Measurements from ENCODE around the gene ECHDC3.
A peak's percentile ranks its signal among the peaks of the same experiment; 100 is the strongest.
"Not testable (repeated sequence)": the region's sequence is repeated elsewhere in the genome, so short reads cannot be mapped to it uniquely, and the experiment has no call there.

The ECHDC3 gene, protein sequence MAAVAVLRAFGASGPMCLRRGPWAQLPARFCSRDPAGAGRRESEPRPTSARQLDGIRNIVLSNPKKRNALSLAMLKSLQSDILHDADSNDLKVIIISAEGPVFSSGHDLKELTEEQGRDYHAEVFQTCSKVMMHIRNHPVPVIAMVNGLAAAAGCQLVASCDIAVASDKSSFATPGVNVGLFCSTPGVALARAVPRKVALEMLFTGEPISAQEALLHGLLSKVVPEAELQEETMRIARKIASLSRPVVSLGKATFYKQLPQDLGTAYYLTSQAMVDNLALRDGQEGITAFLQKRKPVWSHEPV
- 0.37 to 1.4 (median 0.58) reads per million in 4 experiments for total RNA-seq

DNA sequence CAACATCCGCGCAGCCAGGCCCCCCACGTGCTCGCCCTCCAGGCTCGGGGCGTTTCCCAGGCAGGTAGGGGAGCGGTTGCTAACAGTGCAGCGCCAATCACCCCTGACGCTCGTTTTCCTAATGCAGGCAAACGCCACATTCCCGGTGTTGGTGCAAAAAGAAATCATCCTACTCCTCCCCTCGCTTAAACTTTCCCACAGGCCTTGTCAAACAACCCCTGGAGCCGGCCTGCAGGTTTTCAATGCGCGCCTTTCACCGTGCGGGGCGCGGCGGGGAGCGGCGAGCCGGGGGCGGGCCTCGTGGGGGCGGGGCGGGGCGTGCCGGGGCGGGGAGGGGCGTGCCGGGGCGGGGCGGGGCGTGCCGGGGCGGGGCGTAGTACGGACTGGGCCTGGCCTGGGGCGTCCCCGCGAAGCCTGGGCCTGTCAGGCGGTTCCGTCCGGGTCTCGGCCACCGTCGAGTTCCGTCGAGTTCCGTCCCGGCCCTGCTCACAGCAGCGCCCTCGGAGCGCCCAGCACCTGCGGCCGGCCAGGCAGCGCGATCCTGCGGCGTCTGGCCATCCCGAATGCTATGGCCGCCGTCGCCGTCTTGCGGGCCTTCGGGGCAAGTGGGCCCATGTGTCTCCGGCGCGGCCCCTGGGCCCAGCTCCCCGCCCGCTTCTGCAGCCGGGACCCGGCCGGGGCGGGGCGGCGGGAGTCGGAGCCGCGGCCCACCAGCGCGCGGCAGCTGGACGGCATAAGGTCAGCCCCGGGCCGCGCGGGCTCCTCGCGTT, at the start of gene ECHDC3:
ECHDC3 (plus strand) TSS at position 374 of the 770 bp plus-strand sequence; CDS start at position 569, 195 bp downstream.
- peak; percentile 52 for DNase-seq

DNA sequence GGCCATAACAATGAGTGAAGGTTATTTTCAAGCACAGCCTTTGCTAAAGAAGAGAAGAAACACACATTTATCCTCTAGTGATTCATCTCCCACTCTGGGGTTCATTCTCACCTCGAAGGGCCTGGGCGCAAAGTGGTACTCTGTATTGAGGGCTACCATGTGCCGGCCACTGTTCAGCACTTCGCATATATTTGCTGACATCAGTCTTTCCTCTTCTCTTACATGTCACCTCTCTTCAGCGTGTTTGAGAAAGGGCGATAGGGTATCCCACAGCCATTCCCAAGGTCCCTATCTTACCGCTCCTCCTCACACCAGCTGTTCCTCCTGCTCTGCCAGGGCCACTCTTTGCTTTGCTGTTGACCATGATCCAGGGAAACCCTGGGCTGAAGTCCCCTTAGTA, 48.8 kb upstream of the ECHDC3 start:
- DNase-seq: no peak

DNA sequence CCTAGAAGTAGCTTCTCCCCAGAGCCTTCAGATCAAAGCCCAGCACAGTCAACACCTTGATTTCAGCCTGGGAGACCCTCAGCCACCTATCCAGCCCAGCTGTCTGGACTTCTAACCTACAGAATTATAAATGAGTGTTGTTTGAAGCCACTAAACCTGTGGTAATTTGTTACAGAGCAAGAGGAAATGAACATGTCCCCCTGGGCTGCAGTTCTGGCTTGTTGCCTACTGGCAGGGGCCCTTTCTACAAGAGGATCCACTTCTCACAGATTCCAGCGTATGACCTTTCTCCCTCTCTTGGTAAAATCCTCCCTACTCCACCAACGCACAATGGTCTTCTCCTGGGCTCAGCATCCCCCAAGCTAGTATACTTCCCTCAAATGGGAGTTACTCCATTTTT, 46.4 kb upstream of the ECHDC3 start:
- DNase-seq: no peak

DNA sequence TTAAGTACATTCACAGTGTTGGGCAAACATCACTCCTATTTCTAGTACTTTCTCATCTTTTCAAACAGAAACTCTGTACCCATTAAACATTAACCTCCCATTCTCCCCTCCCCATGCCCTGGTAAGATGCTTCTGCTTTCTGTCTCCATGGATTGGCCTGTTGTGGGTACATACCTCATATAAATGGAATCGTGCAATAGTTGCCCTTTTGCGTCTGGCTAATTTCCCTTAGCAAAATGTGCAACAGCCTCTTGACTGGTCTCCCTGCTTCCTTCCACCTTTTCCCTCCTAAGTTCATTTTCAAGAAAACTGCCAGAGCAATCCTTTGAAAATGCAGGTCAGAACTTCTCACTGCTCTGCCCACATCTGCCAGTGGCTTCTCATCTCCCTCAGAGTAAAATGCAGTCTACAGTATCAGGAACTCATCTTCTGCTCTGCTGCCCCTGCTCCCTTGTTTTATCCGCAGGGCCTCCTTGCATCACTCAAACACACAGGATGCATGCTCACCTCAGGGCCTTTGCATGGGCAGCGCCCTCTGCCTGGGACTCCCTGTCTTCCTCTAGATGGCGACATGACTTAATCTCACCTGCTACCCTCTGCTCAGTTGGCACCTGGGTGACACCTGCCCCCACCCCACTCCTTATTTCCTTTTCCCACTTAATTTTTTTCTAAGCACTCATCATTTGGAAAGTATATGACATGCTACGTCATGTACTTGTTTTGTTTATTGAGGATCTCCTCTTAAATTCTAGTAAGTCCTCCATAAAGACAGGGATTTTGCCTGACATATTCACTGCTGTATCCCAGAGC, 44.3 kb upstream of the ECHDC3 start:
- DNase-seq: no peak

DNA sequence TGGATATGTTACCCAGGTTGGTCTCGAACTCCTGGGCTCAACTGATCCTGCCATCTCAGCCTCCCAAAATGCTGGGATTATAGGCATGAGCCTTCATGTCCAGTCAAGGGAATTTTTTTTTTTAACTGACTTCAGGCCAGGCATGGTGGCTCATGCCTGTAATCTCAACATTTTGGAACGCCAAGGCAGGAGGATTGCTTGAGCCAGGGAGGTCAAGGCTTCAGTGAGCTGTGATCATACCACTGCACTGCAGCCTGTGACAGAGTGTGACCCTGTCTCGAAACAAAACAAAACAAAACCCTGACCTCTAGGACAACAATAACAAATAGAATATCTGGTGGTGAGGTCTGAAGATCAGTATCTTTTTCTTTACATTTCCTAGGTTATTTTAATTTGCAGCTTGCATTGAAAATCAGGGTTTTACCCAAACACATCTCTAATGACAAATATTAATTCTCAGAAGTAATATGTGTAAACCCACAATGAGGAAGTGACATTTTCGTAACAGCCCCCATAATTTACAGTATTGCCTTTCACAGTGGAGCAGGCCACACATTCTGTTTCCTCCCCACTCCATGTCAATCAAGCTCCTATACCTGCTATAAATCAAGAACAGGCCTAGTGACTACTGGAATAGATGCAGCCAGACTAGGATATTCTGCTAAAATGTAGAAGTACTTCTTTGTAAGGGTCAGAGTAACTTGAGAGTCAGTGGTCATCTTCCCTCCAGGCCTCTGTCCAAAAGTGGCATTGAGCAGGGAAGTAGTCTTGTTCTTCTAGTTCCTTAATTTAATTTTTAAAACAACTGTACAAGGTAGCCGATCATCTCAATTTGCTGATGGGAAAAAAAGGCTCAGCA, 43.3 kb upstream of the ECHDC3 start:
- DNase-seq: no peak

DNA sequence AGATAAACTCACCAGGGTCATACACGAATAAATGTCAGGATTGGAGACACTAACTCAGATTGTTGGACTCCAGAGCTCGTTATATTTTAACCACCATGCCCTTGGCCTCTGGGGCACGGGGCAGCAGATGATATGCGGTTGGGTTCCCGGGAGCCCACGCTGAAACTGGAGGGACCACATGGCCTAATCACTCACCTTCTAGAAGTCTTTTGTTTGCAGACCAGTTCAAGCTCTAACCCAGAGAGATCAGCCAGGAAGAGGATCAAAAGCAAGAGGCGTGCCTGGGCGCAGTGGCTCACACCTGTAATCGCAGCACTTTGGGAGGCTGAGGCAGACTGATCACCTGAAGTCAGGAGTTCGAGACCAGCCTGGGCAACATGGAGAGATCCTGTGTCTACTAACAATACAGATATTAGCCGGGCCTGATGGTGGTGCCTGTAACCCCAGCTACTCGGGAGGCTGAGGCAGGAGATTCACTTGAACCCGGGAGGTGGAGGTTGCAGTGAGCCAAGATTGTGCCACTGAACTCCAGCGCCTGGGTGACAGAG, 42.6 kb upstream of the ECHDC3 start:
- no peak for DNase-seq

DNA sequence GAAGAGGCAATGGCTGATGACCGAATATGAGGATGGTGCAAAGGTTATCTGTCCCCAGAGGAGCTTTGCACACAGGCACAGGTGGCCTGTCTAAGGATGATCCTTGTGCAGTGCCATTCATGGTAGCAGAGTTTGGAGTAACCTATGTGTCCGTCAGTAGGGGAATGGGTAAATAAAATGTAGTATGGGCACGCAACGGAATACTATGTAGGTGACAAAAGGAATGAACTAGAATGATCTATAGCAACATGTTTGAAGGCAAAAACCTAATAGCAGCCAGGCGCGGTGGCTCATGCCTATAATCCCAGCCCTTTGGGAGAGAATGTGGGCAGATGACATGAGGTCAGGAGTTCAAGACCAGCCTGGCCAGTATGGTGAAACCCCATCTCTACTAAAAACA, 41.6 kb upstream of the ECHDC3 start:
- no peak for DNase-seq

DNA sequence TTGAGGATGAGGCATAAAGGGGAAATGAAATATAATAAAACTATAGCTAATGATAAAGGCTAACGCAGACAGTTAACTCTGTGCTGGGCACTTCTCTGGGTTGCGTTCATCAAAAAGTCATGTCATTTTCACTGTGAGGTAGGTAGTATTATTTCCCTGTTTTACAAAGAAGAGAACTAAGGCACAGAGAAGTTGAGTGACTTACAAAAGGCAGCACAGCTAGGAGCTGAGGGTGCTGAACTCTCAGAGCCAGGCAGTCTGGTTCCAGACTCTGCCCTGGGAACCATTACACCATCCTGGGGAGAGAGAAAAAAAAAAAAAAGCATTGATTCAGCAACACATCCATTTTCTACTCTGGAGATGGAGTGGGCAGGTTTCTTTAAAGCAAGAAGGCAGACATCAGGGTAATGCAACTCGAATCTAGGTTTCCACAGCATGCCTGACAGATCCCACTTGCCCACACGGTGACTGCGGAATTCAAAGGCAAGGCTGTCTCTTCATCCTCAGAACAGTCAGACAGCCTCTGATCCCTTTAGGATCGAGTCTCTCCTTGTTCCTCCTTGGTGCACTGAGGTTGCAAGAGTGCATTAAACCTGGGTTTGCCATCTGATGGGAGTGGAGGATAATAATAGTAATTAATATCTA, 40.6 kb upstream of the ECHDC3 start:
- no peak for DNase-seq

DNA sequence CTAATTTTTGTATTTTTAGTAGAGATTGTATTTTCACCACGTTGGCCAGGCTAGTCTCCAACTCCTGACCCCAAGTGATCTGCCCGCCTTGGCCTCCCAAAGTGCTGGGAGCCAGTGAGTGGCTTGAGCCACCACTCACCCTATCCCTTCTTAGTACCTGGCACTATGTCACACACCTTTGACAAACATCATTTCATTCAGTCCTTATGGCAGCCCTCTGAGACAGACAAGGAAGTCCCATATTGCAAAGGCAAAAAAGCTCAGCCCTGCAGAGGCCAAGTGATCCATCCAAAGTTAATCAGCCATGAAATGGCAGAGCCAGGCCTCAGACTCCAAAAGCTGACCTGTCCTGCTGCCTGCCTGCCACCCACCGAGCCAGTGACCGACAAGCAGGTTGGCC, 39.9 kb upstream of the ECHDC3 start:
- DNase-seq: no peak

DNA sequence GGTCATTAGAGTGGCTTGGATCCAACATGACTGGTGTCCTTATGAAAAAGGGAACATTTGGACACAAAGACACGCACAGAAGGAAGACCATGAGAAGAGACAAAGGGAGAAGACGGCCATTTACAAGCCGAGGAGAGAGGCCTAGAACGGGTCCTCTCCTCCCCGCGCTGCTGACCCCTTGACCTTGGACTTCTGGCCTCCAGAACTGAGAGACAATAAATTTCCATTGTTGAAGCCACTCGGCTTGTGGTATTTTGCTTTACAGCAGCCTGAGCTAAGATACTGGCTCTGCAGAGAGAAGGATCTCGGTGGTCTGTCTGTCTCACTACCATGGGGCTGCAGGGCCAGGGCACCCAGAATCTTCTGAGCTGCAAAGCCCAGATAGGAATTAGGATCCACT, 38.1 kb upstream of the ECHDC3 start:
- no peak for DNase-seq

DNA sequence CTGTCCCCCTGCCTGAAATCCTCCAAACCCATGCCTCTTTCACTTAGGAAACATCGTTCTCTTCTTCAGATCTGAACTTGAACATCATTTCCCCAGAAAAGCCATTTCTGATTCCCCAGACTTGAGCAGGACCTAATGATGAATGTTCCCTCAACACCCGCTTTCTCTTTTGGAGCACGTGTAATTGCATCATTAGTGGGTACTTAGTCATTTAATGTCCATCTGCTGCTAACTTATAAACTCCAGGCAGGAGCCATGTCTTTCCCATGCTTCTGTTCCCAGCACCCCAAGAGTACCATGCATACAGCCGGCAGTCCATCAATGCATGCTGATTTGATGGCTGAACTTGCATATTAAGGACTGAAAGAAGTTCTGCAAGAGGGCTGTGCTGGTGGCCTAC, 36.5 kb upstream of the ECHDC3 start:
- DNase-seq: no peak

DNA sequence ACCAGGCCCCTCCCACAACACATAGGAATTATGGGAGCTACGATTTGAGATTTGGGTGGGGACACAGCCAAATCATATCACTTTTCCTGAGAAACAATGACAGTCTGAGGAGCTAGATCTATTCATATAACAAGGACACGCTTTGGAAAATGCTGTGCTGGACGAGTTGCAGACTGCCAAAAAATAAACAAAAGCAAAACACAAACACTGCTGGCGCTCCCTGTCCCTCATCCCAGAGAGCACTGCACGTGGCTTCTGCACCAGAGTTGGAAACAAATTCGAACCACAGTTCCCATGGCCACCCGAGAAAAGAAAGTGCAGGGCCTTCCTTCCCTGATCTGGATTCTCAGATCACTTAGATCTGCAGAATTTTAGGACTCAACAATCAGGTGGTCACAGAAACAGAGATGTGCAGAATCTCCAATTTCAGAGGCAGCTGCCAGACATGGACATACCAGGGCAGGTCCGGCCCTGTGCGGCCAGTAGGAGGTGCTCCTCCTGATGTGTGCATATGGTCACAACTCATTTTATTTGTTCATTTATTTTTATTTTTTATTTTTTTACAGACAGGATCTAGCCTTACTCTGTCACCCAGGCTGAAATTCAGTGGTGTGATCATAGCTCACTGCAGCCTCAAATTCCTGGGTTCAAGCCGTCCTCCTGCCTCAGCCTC, 35.2 kb upstream of the ECHDC3 start:
- no peak for DNase-seq

DNA sequence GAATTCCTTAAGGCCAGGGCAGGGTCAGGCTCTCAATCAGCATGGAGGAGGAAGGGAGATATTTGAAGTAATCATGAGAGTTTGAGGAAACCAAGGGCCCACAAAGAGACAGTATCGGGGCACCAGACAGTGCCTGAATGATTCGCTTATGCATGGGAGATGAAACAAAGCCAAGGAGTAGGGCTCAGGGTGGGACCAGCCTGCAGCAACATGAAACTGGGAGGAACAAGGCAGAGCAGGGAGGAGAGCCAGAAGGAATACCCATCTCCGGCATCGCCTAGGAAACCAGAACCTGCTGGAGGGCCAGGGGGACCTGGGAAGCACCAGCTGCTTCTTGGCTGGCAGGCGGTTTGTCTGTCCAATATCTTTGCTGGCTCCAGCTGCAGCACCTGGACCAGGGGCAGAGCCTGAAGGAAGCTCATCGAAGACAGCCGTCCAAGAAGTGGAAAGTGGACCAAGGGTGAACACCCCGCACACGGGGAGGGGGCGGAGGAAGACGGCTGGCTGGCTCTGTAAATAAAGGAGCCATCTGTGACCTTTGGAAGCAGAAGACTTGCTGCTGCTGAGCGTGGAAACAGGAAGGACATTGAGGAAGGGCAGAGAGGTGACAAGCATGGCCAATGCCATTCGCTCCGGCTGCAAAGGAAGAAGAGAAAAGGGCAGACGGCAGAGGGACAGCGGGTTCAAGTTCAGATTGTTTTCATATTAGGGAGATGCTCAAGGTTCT, 34.4 kb upstream of the ECHDC3 start:
- no peak for DNase-seq

DNA sequence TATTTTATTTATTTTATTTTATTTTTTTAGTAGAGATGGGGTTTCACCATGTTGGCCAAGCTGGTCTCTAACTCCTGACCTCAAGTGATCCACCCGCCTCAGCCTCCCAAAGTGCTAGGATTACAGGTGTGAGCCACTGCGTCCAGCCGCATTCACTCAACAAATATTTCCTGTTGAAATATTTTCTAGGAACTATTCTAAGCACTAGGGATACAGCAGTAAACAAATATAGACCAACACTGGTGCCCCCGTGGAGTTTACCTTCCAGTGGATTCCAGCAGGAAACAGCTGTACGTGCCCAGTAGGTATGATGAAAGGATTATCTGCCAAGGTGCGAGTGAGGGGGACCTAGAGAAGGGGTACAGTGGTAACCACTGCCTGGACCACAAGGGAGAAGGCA, 33.4 kb upstream of the ECHDC3 start:
- not testable (repeated sequence) for DNase-seq

DNA sequence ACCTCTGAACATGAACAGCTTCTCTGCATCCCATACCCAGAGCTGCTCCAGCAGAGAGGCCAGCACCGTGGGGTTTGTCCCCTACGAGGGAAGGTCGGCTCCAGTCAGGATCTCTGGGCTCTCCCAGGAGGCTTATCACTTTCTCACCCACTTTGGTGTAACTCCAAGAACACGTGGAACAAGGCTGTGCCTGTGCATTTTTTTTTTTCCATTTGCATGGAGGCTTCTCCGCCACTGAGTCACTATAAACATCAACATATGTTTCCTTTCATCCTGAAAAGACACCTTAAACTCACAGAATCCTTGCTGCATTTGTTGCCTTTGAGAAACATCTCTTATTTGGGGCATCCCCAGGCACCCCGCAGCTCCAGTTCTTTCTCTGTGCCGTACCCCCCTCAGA, 29.4 kb upstream of the ECHDC3 start:
- DNase-seq: no peak

DNA sequence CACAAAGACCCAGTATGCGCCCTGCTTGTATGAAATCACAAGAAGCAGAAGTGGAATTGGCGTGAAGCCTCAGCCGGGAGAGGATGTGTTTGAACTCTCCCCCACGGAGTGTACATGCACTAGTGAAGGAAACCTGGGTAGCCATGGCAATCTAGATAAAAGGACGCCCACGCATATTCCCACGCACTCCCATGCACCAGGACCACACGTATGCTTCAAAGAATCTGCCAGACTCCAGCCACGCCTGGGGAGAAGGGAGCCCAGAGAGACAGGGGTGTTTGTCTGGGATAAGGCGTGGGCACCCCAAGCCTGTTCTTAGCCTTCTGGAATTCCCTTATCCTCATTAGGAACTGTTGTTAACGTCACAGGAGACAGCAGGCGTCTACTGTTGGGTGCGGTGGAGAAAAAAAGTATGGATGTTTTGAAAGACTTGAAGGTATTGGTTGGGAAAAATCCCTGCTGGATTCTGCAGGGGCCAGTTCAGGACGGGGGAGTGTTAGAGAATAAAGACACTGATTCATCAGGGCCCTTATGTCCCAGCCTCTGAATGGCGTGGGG, 28.9 kb upstream of the ECHDC3 start:
- DNase-seq: no peak

DNA sequence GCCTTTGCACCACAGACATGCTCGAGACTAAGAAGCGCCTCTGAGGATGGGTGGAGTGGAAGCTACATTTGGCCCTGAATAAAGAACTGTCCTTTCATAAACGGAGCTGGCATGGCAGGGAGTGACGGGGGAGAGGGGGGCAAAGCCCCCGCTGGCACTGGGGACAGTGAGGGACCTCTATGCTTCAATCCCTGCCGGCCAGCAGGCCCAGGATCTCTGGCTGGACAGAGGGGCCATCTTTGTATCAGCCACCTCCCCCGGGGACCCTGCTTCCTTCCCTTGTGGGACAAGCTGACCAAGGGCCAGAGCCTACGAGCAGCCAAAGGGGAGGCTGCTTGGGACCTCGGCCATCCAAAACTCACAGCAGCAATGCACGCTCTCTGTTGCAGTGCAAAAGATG, 28.2 kb upstream of the ECHDC3 start:
- DNase-seq: no peak

DNA sequence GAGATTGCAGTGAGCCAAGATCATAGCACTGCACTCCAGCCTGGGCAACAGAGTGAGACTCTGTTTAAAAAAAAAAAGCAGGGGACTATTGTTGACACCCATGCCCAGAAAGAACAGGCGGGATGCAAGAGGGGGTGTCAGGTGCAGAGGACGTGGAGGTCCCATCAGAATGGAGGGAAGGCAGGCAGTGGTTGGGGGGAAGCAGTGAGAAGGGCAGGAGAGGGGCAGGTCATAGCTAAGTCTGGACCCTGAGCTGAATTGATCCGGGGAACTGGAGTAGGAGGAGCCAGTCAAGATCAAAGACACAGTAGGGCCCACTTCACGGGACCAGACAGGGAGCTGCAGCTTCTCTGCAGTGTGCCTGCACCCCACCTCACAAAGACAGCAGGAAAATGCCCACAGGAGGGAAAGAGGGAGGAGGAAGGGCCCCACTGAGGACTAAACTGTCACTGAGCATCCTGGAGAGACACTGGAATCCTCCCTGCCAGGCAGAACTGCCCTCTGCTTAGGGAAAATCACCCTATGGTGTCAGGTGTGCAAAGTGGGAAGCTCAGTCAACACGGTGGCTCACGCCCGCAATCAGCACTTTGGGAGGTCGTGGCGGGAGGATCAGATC, 27.3 kb upstream of the ECHDC3 start:
- DNase-seq: no peak

DNA sequence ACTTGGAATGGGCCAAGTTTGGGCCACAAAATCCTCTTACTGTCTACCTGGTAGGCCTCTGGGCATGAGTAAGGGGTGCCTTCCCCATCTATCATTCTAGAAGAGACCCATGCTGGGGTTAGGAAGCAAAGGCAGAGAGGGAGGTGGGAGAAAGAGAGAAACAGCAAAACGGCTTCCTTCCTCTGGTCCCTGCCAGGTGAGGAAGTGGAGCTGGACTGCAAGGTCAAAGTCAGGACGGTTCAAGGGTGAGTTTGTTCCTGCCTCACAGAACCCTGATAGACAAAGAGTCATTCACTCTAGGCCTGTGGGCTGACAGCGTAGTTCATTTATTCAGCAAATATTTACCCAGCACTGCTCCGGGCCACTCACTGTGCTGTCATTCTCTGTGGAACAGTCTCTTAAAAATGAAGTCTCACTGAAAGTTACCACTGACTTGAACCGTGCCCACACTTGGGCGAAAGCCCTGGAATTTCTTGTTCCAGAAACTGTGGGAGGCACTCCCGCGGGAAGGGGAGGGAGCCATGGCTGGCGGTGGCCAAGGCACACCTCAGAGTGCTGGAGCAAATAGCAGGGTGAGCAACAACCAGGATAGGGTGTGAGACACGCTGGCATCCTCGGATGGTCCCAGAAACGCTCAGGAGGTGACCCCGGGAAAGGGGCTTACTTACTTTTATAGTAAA, 26.2 kb upstream of the ECHDC3 start:
- DNase-seq: no peak
